H1 (cell line): ENCODE results near the gene ACTR6. TPM values are rescaled to one million over a fixed set of nuclear protein-coding genes. Genes with fewer than 3 reads are reported as not detected.

ENCODE experiments used
- PHF8 ChIP-seq: fragments of 200-600 bp; sonication (generic); conservative IDR thresholded peaks from 2 replicates; pipeline ENCODE4 v1.7.1; 2012; ENCODE audit warnings: low read depth, mild to moderate bottlenecking, inconsistent platforms, low read length, moderate library complexity
- RBBP5 ChIP-seq: IDR thresholded peaks from 2 replicates; pipeline ENCODE4 v1.7.1; 2012; ENCODE audit warnings: low read depth, mild to moderate bottlenecking, inconsistent platforms, low read length, moderate library complexity, borderline replicate concordance
- polyA plus RNA-seq, 7 experiments: library from polyadenylated mRNA; depleted of rRNA in 3 of 7; stranded (reverse) in 5 of 7; unstranded in 2 of 7; fragments of >200 nt in 5 of 7; fragments of 200-250 nt in 2 of 7; gene quantifications; 1 replicate in 5 of 7; 2 replicates in 1 of 7; 4 replicates in 1 of 7; pipeline versions ENCODE4 v1.2.1 to v1.2.3, GENCODE V29; 2011 to 2013; ENCODE audit warnings: missing spikeins in 2 of 7, mixed read lengths in 2 of 7
- total RNA-seq: library from RNA; stranded (reverse); fragmentation: NEBNext Ultra II Directional; extraction: Animal tissue kit (Norgen Biotek cat#: 25700); gene quantifications from 2 replicates; pipeline ENCODE4 v1.2.1, GENCODE V29; 2021

ACTR6 gene
- total and polyA plus RNA-seq, 2 of the 8 experiments (the other 6 are each of a cell fraction or from before 2014, with no cell fraction given): 10.2 to 36.8 TPM

GRCh38 chr12:100197486-100197885 is 3.1 kb upstream of the ACTR6 start (continued):
- TF ChIP-seq RBBP5: no peak
- no peak for TF ChIP-seq PHF8
